ELF-1 (cell line): ENCODE data around the gene RBP4.
"Not testable (repeated sequence)": the region's sequence is repeated elsewhere in the genome, so short reads cannot be mapped to it uniquely, and the experiment has no call there.

ENCODE experiments used
- DNase-seq: peaks from one replicate; pipeline ENCODE4 v3.0.0-alpha.2; 2016; ENCODE audit warnings: low read depth, low spot score

Gene RBP4

GRCh38 chr10:93566435-93567276 is 34.4 kb downstream of the RBP4 start, which contains the start of gene FFAR4:
Gene FFAR4, plus strand, starts transcription at chr10:93566665. Its CDS starts 56 bp downstream, at chr10:93566721.
- peak; percentile 60 for DNase-seq

- DNase-seq, result no peak
Observed at GRCh38 chr10:93565446-93565845, 35.6 kb downstream of the RBP4 start.

- no peak for DNase-seq
Observed at GRCh38 chr10:93560541-93560940, 40.5 kb downstream of the RBP4 start.

GRCh38 chr10:93559490-93559889 is 41.5 kb downstream of the RBP4 start:
- DNase-seq, result no peak

- DNase-seq, result peak; percentile 88
Observed at GRCh38 chr10:93554760-93555432, 46.1 kb downstream of the RBP4 start.

GRCh38 chr10:93554316-93554663 is 46.7 kb downstream of the RBP4 start:
- no peak for DNase-seq

- no peak for DNase-seq
Observed at GRCh38 chr10:93553482-93554315, 47.3 kb downstream of the RBP4 start.

- DNase-seq, result no peak
Observed at GRCh38 chr10:93552780-93553179, 48.3 kb downstream of the RBP4 start.

- no peak for DNase-seq
Observed at GRCh38 chr10:93550606-93551005, 50.4 kb downstream of the RBP4 start.

GRCh38 chr10:93548376-93549071 is 52.5 kb downstream of the RBP4 start:
- DNase-seq, result no peak

GRCh38 chr10:93547522-93547921 is 53.5 kb downstream of the RBP4 start:
- DNase-seq, result no peak

GRCh38 chr10:93546995-93547394 is 54.0 kb downstream of the RBP4 start:
- not testable (repeated sequence) for DNase-seq

- DNase-seq, result no peak
Observed at GRCh38 chr10:93542358-93542791, 58.7 kb downstream of the RBP4 start.
